Suprapubic skin (tissue), 3 donors: ENCODE results near the gene RIMS1.

ENCODE experiments used
- POLR2A ChIP-seq, 2 donors: fragments of 450-650 bp; IDR thresholded peaks; one replicate each; pipeline ENCODE4 v1.6.1; 2017; ENCODE audit warnings: antibody characterized with exemption in 2 of 2, mild to moderate bottlenecking in 2 of 2, moderate library complexity in 2 of 2
- TF ChIP-seq, protein P1 (sequence below), 2 donors: fragments of 200-600 bp in 1 of 2; fragments of 450-650 bp in 1 of 2; sonication (generic) in 1 of 2; IDR thresholded peaks; one replicate each; pipeline ENCODE4 v1.5.1; 2016 to 2019; ENCODE audit warnings: antibody characterized with exemption in 2 of 2, mild to moderate bottlenecking in 1 of 2, moderate library complexity in 1 of 2

DNA sequence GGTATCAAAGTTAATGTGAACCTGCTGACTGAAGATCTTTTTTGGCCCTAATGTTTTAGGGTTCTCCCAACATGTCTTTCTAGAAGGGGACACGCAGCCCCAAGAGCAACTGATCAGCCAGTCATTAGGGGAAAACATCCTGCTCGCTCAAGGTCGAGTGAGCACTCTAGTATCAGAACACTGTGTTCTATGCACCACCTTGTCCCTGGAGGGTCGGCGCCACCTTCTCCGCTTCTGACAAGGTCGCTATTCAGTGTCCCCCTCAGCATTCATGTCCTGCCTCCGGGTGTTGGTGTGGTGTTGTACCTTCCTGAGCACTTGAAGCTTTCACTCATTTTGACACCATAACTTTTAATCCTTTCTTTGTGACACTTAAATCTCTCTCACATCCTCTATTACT lies 404.3 kb downstream of the RIMS1 start:
- no peak for TF ChIP-seq POLR2A (IDR thresholded peaks at IDR 0.05)
- TF ChIP-seq, protein P1, sequence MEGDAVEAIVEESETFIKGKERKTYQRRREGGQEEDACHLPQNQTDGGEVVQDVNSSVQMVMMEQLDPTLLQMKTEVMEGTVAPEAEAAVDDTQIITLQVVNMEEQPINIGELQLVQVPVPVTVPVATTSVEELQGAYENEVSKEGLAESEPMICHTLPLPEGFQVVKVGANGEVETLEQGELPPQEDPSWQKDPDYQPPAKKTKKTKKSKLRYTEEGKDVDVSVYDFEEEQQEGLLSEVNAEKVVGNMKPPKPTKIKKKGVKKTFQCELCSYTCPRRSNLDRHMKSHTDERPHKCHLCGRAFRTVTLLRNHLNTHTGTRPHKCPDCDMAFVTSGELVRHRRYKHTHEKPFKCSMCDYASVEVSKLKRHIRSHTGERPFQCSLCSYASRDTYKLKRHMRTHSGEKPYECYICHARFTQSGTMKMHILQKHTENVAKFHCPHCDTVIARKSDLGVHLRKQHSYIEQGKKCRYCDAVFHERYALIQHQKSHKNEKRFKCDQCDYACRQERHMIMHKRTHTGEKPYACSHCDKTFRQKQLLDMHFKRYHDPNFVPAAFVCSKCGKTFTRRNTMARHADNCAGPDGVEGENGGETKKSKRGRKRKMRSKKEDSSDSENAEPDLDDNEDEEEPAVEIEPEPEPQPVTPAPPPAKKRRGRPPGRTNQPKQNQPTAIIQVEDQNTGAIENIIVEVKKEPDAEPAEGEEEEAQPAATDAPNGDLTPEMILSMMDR (IDR thresholded peaks at IDR 0.05): no peak
